Stomach (tissue), 4 donors: Measurements from ENCODE around the gene TRIM17.

Source experiments
- CTCF ChIP-seq, 7 experiments: fragments of 450-650 bp in 4 of 7; fragments of 200-600 bp in 3 of 7; sonication (generic) in 3 of 7; IDR thresholded peaks; one replicate each; pipeline ENCODE4 v1.5.1; 2016 to 2019; ENCODE audit warnings: antibody characterized with exemption in 7 of 7, control low read depth in 2 of 7, mild to moderate bottlenecking in 1 of 7
- POLR2A ChIP-seq, 4 donors: fragments of 450-650 bp; IDR thresholded peaks; one replicate each; pipeline ENCODE4 v1.6.1; 2016; ENCODE audit warnings: antibody characterized with exemption in 4 of 4, control low read depth in 2 of 4, mild to moderate bottlenecking in 1 of 4, moderate library complexity in 1 of 4

DNA sequence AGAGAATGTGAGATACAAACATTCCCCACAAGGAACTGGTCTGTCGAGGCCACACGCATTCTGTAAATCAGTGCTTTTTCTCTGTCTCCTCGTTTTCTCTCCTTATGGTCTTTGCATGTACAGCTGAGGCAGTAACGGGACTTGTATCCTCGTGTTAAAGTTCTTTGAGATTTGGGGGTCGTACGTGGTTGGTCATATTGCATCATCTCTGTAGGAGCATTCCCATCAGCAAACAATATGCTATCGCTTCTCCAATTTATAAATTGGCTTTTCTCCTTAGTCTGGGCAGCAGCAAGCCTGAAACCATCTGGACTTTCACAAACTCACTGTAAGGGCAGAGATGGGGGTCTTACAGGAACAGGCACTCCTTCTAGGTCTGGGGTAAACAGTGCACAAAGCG, 13.0 kb upstream of the TRIM17 start:
- TF ChIP-seq CTCF (IDR thresholded peaks at IDR 0.05) (no peak), POLR2A (IDR thresholded peaks at IDR 0.05) (no peak)
